Measurements from ENCODE around the gene CXCL17.
"Not testable (repeated sequence)": the region's sequence is repeated elsewhere in the genome, so short reads cannot be mapped to it uniquely, and the experiment has no call there.

Gene CXCL17

DNA sequence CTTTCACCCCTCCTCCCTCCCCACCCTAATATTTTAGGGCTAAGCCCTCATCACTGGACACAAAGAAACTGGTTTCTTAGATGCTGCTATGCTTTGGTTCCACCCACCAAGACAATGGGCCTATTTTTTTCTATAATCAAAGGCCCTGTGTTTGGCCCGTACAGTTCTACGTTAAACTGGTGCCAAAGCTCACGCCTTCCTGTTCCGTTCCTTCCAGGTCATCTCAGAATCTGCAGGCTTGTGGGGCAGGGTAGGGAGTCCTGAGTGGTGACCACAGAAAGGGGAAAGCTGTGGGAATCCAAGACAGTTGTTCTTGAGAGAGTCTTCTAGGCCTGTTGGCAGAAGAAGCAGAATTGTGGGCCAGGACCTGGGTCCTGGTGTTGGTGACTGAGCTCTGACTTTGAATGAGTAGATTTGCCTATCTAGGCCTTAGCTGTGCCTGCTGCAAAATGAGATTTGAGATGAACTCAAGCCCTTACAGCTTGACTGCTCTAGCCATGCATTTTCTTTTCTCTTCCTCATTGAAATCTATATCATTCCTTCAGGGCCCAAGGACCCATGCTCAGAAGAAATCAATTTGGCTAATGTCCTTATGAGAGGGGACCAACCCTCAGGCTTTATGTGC lies 19.1 kb upstream of the CXCL17 start:
- Histone ChIP-seq H3K27ac (ENCODE audit: low read depth, low read length) (no peak overlapping the region), H3K9me3 (ENCODE audit: control insufficient read depth, insufficient read depth, low read depth, low read length) (no peaks in the 10 kb centered on the region), H3K4me1 (ENCODE audit: control insufficient read depth, insufficient read depth, low read length) (peaks cover 17% of the 10 kb centered on the region), H3K36me3 (ENCODE audit: control insufficient read depth, insufficient read depth, low read length) (no peaks in the 10 kb centered on the region), H3K27me3 (ENCODE audit: control insufficient read depth, insufficient read depth, low read length) (no peaks in the 10 kb centered on the region), H3K9ac (ENCODE audit: low read length) (no peak overlapping the region), H3K4me3 (ENCODE audit: low read depth, low read length) (no peak overlapping the region)

DNA sequence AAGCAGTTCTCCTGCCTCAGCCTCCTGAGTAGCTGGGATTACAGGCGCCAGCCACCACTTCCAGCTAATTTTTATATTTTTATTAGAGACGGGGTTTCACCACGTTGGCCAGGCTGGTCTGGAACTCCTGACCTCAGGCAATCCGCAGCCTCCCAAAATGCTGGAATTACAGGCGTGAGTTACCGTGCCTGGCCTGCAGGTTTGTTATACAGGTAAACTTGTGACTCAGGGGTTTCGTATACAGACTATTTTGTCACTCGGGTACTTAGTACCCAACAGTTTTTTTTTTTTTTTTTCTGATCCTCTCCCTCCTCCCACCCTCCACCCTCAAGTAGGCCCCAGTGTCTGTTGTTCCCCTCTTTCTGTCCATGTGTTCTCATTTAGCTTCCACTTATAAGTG lies 18.5 kb upstream of the CXCL17 start:
- peaks cover 11% of the 10 kb centered on the region for H3K4me1 ChIP-seq (ENCODE audit: control insufficient read depth, insufficient read depth, low read length)
- not testable (repeated sequence) for H3K9me3 ChIP-seq (ENCODE audit: control insufficient read depth, insufficient read depth, low read depth, low read length); H3K27me3 ChIP-seq (ENCODE audit: control insufficient read depth, insufficient read depth, low read length); H3K27ac ChIP-seq (ENCODE audit: low read depth, low read length); H3K36me3 ChIP-seq (ENCODE audit: control insufficient read depth, insufficient read depth, low read length); H3K9ac ChIP-seq (ENCODE audit: low read length); H3K4me3 ChIP-seq (ENCODE audit: low read depth, low read length)

DNA sequence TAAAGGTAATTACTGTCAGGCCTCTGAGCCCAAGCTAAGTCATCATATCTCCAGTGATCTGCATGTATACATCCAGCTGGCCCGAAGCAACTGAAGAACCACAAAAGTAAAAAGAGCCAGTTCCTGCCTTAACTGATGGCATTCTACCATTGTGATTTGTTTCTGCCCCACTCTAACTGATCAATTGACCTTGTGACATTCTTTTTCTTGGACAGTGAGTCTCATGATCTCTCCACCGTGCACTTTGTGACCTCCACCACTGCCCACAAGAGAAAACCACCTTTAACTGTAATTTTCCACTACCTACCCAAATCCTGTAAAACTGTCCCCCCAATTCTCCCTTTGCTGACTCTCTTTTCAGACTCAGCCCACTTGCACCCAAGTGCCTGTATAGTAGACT lies 17.2 kb upstream of the CXCL17 start:
- H3K9me3 ChIP-seq (ENCODE audit: control insufficient read depth, insufficient read depth, low read depth, low read length): no peaks in the 10 kb centered on the region

DNA sequence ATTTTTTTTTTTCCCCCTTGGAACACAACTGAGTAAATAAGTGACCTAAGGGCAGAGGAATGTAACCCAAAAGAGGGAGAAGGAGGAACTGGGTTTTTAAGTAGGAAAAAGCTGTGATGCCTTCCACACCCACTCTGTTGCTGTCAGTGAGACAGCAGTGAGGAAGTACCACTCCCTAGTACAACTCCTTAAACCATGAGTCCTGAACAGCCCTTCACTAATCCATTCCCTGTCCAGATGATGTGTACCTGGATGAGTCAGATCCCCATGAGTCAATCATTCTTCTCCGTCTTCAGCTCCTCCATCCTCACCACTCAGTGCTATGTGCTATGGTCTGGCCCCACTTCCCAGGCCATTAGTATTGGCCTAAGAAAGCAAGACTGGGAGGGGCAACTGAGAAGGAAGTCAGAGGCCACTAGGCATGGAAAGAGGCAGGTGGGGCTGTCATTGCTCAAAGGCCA lies 12.9 kb upstream of the CXCL17 start:
- Histone ChIP-seq H3K4me3 (ENCODE audit: low read depth, low read length) (no peak overlapping the region), H3K9me3 (ENCODE audit: control insufficient read depth, insufficient read depth, low read depth, low read length) (no peaks in the 10 kb centered on the region), H3K36me3 (ENCODE audit: control insufficient read depth, insufficient read depth, low read length) (no peaks in the 10 kb centered on the region), H3K9ac (ENCODE audit: low read length) (no peak overlapping the region), H3K27ac (ENCODE audit: low read depth, low read length) (no peak overlapping the region), H3K4me1 (ENCODE audit: control insufficient read depth, insufficient read depth, low read length) (peaks cover 21% of the 10 kb centered on the region), H3K27me3 (ENCODE audit: control insufficient read depth, insufficient read depth, low read length) (no peaks in the 10 kb centered on the region)

More for the DNA sequence above, 17.2 kb upstream of the CXCL17 start:
- Histone ChIP-seq H3K4me1 (ENCODE audit: control insufficient read depth, insufficient read depth, low read length) (peaks cover 13% of the 10 kb centered on the region), H3K9ac (ENCODE audit: low read length) (no peak overlapping the region), H3K4me3 (ENCODE audit: low read depth, low read length) (no peak overlapping the region), H3K27ac (ENCODE audit: low read depth, low read length) (no peak overlapping the region), H3K36me3 (ENCODE audit: control insufficient read depth, insufficient read depth, low read length) (no peaks in the 10 kb centered on the region), H3K27me3 (ENCODE audit: control insufficient read depth, insufficient read depth, low read length) (no peaks in the 10 kb centered on the region)

DNA sequence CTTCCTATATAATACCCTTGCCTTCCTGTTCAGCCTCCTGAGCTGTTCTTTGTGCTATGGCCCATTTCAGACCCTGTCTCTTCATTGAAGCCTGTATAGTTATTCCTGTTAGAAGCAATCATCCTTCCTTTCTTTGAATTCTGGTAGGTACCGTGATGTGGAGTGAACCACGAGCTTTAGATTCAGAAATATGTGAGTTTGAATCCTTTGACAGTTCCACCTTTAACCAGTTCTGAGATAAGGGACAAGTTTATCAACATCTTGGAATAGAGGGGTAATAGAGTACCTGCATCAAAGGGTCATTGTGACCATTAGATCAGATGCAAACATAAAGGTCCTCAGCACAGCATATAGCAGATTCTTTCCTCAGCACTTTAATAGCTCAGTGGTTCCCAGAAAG lies 12.3 kb upstream of the CXCL17 start:
- Histone ChIP-seq H3K9me3 (ENCODE audit: control insufficient read depth, insufficient read depth, low read depth, low read length) (no peaks in the 10 kb centered on the region), H3K27me3 (ENCODE audit: control insufficient read depth, insufficient read depth, low read length) (no peaks in the 10 kb centered on the region)

DNA sequence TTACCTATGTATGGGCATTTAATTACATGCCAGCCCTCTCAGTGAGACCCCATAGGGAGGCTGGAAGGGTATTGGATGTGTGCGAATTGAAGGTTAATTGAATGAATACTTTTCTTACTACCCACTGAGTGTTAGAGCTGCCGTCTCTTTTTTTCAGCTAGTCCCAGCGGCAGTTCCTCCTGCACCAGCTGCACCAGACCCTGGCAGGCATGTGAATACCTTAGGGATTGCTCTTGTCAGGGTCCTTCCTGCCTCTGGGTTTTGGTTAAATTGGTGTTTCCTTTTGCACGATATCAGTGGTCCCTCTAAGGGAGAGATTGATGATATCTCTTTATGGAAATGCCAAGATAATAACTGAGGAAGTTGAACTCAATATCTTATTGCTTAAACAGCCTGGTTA lies 9.8 kb upstream of the CXCL17 start:
- no peak overlapping the region for H3K4me3 ChIP-seq (ENCODE audit: low read depth, low read length)
- no peak overlapping the region for H3K27ac ChIP-seq (ENCODE audit: low read depth, low read length)
- peaks cover 31% of the 10 kb centered on the region for H3K4me1 ChIP-seq (ENCODE audit: control insufficient read depth, insufficient read depth, low read length)
- H3K36me3 ChIP-seq (ENCODE audit: control insufficient read depth, insufficient read depth, low read length): no peaks in the 10 kb centered on the region
- H3K9me3 ChIP-seq (ENCODE audit: control insufficient read depth, insufficient read depth, low read depth, low read length): no peaks in the 10 kb centered on the region
- no peak overlapping the region for H3K9ac ChIP-seq (ENCODE audit: low read length)
- H3K27me3 ChIP-seq (ENCODE audit: control insufficient read depth, insufficient read depth, low read length): no peaks in the 10 kb centered on the region

More for the DNA sequence above, 12.3 kb upstream of the CXCL17 start:
- H3K36me3 ChIP-seq (ENCODE audit: control insufficient read depth, insufficient read depth, low read length): no peaks in the 10 kb centered on the region
- H3K9ac ChIP-seq (ENCODE audit: low read length): no peak overlapping the region
- H3K4me3 ChIP-seq (ENCODE audit: low read depth, low read length): no peak overlapping the region
- peaks cover 19% of the 10 kb centered on the region for H3K4me1 ChIP-seq (ENCODE audit: control insufficient read depth, insufficient read depth, low read length)
- H3K27ac ChIP-seq (ENCODE audit: low read depth, low read length): no peak overlapping the region

DNA sequence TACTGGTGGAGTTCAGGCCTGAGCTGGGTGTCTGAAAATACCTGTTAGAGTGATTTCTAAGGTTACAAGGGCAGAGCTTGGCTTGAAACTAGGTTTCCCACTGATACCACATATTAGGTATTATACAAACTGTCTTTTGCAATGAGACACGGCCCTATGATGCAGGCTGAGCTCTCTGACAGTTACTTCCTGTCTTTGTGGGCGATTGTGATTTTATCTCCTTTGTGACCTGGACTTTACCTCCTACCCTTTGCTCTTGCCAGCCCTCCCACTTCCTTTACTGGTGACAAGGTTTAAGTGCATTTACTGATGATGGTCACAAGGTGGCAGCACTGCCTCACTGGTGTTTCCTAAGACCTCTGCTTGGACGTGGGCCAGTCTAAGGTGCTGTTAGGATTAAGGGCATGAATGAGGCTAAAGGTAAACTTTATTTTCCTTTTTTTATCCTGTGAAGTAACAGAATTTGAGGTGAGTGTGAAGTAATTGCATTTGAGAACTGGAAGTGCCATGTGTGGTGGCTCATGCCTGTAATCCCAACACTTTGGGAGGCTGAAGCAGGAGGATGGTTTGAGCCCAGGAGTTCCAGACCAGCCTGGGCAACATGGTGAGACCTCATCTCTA lies 7.7 kb upstream of the CXCL17 start:
- no peak overlapping the region for H3K27ac ChIP-seq (ENCODE audit: low read depth, low read length)
- H3K4me1 ChIP-seq (ENCODE audit: control insufficient read depth, insufficient read depth, low read length): peaks cover 25% of the 10 kb centered on the region
- H3K36me3 ChIP-seq (ENCODE audit: control insufficient read depth, insufficient read depth, low read length): no peaks in the 10 kb centered on the region
- H3K9ac ChIP-seq (ENCODE audit: low read length): no peak overlapping the region
- no peaks in the 10 kb centered on the region for H3K27me3 ChIP-seq (ENCODE audit: control insufficient read depth, insufficient read depth, low read length)
- no peaks in the 10 kb centered on the region for H3K9me3 ChIP-seq (ENCODE audit: control insufficient read depth, insufficient read depth, low read depth, low read length)
- H3K4me3 ChIP-seq (ENCODE audit: low read depth, low read length): no peak overlapping the region

DNA sequence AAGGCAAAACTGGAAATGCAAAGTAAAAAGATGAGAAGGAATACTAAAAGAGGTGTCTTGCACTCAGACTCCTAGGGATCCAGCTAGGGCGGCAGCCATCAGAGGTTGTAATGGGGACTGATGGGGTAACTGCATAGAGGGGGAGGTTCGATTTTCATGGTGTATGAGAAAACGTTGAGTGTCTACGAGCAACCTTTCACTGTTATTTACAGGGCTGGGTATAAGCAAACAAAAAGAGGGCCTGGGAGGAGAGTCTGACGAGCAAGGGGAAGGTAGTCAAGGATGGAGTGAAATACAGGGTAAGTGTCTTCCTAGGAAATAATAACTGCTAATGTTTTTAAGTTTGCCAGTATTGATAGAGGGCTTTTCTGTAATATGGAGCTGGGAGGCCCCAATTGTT lies 5.6 kb upstream of the CXCL17 start:
- peaks cover 24% of the 10 kb centered on the region for H3K4me1 ChIP-seq (ENCODE audit: control insufficient read depth, insufficient read depth, low read length)
- H3K36me3 ChIP-seq (ENCODE audit: control insufficient read depth, insufficient read depth, low read length); H3K9ac ChIP-seq (ENCODE audit: low read length); H3K27me3 ChIP-seq (ENCODE audit: control insufficient read depth, insufficient read depth, low read length); H3K9me3 ChIP-seq (ENCODE audit: control insufficient read depth, insufficient read depth, low read depth, low read length); H3K4me3 ChIP-seq (ENCODE audit: low read depth, low read length); H3K27ac ChIP-seq (ENCODE audit: low read depth, low read length): not testable (repeated sequence)

DNA sequence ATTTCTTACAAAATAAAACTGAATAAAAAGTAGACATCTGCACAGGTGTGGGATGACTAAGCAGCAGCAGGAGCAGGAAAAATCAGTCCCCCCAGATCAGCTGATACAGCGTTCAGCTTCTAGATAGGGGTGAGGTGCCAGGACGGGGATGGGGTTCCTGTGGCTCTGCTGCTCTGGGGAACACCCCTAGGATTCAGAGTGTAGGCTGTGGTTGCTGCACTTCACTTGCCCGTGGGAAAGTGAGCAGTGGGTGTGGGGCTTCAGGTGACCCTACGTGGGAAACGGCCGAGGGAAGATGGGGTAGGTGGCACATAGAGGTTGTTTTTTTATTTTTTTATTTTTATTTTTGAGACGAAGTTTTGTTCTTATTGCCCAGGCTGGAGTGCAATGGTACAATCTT lies 3.2 kb upstream of the CXCL17 start:
- H3K9me3 ChIP-seq (ENCODE audit: control insufficient read depth, insufficient read depth, low read depth, low read length): no peaks in the 10 kb centered on the region

DNA sequence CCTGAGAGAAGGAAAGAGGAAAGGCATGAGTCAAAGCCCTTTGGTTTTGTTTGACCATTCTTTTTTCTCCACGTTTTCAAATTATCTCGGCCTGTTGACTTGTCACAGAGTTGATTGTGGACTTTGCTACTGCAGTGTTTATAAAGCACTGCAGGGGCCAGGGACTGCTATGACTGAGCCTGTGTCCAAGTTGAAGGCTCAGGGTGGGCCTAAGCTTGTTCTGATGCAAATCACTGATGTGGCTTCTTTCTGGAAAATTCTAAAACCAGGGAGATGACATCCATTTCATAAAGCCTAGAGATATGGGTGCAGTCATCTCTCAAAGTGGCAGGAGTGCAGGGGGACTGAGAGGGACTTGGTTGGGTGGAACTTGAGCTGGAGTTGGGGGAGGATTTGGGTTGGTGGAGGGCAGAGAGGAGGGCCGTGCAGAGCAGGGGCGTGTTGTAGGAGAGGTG lies 1.2 kb upstream of the CXCL17 start:
- Histone ChIP-seq H3K4me1 (ENCODE audit: control insufficient read depth, insufficient read depth, low read length) (peaks cover 15% of the 10 kb centered on the region), H3K9me3 (ENCODE audit: control insufficient read depth, insufficient read depth, low read depth, low read length) (no peaks in the 10 kb centered on the region), H3K36me3 (ENCODE audit: control insufficient read depth, insufficient read depth, low read length) (no peaks in the 10 kb centered on the region), H3K27me3 (ENCODE audit: control insufficient read depth, insufficient read depth, low read length) (peaks cover 18% of the 10 kb centered on the region), H3K27ac (ENCODE audit: low read depth, low read length) (no peak overlapping the region), H3K9ac (ENCODE audit: low read length) (no peak overlapping the region), H3K4me3 (ENCODE audit: low read depth, low read length) (no peak overlapping the region)

More for the DNA sequence above, 3.2 kb upstream of the CXCL17 start:
- no peak overlapping the region for H3K4me3 ChIP-seq (ENCODE audit: low read depth, low read length)
- H3K9ac ChIP-seq (ENCODE audit: low read length): no peak overlapping the region
- H3K27me3 ChIP-seq (ENCODE audit: control insufficient read depth, insufficient read depth, low read length): peaks cover 12% of the 10 kb centered on the region
- H3K4me1 ChIP-seq (ENCODE audit: control insufficient read depth, insufficient read depth, low read length): peaks cover 24% of the 10 kb centered on the region
- H3K27ac ChIP-seq (ENCODE audit: low read depth, low read length): no peak overlapping the region
- H3K36me3 ChIP-seq (ENCODE audit: control insufficient read depth, insufficient read depth, low read length): no peaks in the 10 kb centered on the region

DNA sequence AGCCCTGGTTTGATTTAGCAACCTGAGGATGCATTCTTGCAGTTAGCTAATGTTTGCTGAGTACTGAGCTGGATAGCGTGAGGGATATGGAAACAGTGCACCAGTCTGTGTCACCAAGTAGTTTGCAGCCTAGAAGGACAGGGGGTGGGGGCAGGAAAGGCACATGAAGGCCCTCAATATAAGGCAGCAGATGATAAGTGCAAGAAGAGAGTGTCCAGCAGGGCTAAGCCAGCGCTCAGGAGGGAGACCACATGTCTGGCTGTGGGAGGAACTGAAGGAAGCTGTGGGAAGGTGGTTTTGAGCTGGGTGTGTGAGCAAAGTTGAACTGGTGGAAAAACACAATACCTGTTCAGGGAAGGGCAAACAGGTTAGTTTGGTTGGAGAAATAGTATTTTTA lies 1.7 kb downstream of the CXCL17 start:
- Histone ChIP-seq H3K27me3 (ENCODE audit: control insufficient read depth, insufficient read depth, low read length) (peaks cover 18% of the 10 kb centered on the region), H3K9ac (ENCODE audit: low read length) (no peak overlapping the region), H3K4me3 (ENCODE audit: low read depth, low read length) (no peak overlapping the region), H3K9me3 (ENCODE audit: control insufficient read depth, insufficient read depth, low read depth, low read length) (no peaks in the 10 kb centered on the region), H3K4me1 (ENCODE audit: control insufficient read depth, insufficient read depth, low read length) (peaks cover 9% of the 10 kb centered on the region), H3K36me3 (ENCODE audit: control insufficient read depth, insufficient read depth, low read length) (no peaks in the 10 kb centered on the region), H3K27ac (ENCODE audit: low read depth, low read length) (no peak overlapping the region)

Data from HUES6 (cell line).